Activated CD4-positive, alpha-beta T cell treated with anti-CD3 and anti-CD28 coated beads, Interleukin-2, amount 50 U/mL, for 48 hours (primary cell): ENCODE results near the gene GASK1A.
"Not testable (repeated sequence)": the region's sequence is repeated elsewhere in the genome, so short reads cannot be mapped to it uniquely, and the experiment has no call there.

Experiments used
- DNase-seq, 2 experiments: peaks; one replicate each; pipeline ENCODE4 v3.0.0-alpha.2; 2020

GASK1A gene

DNA sequence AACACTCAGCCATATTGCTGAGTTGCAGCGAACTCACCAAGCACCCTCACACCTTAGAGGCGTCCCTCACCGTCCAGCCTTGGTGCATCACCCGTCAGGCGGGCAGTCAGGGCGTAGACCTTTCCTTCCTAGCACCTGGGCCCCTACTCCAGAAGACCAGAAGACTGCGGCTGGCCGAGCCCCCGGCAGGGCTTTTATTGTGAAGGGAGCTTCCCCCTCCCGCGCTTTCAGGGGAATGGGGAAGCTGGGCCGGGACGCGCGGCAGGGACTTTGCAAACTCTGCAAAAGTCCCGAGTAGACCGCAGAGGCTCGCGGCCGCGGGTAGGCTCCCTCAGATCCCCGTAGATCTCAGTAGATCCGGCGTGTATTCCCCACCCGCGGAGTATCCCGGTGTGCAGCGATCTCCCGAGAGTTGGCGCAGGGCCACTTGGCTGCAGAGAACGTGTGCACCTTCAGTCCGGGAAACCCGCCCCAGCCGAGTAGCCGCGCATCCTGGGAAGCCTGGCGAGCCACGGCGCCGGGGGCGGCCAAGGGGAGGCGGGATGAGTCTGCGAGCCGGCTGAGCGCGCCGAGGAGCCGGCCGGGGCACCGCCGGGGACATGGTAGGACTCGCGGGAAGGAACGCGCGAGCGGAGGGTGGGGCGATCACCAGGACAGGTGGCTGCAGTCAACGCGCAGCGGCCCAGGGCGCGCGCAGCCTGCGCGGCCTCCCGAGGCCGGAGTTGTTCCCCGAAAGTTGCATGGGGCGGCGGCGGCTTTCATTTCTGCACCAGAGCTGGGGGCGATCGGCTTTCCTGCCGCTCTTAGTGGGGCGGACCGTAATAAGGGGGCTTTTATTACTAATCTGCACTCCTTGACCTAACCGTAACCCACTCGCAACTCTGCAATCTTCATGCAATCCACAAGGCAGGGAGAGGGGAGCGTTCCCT is at the start of gene GASK1A:
GASK1A (plus strand) TSS at position 268 of the 929 bp plus-strand sequence; CDS start at position 600, 332 bp downstream.
- DNase-seq, result peak; percentile 24 to 38

DNA sequence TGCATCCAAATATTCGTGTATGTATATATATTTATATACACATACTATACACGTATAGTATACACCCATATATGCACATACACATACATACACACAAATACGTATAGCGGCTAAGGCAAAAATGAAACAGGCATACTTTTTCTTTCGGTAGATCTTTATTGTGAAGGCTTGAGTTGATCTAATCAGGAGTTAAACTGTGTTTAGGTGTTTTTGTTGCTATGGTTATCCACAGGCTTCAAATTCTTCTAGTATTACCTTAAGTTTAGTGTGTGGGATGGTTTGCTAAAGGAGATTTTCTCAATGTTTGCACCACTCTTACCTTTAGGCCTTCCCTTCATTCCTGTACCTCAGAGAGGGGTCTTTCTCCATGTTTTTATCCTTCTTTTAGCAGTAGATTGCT is 45.0 kb upstream of the GASK1A start:
- DNase-seq, result no peak

DNA sequence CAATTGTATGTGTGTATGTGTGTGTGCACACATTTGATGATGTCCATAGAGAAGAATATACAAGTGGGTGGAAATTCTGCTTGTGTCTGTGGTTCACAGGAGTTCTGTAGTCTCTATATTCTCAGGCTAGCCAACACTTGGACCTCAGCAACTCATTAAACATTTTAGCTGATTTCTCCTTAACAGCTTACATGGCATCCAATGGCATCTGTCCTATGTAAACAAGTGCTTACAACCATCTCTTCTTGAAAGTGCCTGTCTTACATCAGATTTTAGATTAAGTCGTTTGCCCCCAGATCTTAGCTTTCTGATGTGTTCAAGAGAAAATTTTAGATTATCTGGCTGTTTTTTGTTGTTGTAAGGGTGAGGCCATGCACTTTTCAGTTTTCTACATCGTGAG is 44.2 kb upstream of the GASK1A start:
- DNase-seq, result no peak

DNA sequence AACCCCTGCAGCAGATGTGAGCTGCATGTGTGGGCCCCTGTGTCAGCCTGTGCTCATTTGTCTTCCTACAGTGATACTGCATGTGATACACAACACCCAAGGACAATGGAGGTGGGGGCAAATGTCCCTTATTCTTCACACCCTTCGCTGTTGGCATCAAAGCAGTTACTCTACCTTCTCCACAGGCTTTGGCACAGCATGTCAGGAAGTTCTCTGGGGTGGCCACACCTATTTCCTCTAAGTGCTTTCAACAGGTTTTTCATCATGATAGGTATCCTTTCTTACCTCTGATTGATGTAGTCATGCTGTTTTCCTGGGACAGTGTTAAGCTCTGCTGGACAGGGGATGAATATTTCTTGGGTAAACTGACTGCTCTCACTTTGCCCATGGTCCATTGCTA is 43.6 kb upstream of the GASK1A start:
- no peak for DNase-seq

DNA sequence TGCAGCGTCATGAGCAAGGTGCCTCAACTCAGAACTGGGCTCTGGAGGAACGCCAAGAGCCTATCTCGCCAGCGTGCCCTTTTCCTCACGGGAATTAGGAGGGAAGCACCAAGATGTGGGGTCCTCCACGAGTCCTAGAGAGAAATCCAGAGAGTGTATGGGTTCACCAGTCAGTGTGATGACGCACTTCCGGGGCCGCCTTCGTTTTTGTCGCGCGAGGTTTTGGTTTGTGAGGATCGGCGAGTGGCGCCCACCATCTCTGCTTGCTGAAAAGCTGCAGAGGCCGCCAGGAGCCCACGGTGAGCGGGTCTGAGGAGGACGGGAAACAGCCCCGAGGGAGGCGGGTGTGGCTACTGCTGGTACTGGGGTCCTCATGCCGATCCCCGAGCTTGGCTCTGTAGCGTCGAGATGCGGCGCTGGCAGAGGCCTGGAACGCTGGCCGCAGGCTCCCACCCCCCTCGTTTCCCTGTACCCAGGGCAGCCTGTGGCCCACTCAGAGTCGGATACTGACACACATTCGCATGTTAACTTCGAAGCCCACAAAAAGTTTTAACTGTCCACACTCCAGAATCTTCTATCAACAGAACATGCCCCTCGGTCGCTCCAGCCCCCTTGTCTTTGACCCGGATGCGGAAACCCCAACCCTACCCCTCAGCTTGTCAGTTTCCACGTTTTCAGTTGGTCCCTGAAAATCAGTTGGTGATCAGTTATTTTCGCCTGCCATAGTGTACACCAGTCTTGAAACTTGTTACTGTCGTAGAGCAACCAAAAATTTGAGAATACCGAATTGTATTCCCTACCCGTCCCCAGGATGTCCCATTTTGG is 42.7 kb upstream of the GASK1A start:
- no peak for DNase-seq

DNA sequence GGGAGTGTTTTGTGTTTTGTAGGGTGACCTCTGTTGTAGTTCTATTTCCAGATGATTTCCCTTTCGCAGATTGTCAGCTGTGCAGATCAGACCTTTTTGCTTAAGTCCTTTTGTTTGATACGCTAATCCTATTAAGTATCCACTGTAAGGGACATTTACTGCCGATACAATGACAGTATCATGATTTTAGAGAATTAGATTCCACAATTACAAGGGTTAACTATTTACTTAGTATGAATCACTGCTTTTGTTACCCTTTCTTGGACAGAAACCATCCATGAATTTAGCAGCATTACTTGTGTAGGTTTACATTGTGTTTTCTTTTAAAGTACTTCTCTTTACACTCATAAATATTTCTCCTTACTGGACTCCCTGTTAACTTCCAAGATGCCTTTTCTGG is 41.8 kb upstream of the GASK1A start:
- DNase-seq, result no peak

DNA sequence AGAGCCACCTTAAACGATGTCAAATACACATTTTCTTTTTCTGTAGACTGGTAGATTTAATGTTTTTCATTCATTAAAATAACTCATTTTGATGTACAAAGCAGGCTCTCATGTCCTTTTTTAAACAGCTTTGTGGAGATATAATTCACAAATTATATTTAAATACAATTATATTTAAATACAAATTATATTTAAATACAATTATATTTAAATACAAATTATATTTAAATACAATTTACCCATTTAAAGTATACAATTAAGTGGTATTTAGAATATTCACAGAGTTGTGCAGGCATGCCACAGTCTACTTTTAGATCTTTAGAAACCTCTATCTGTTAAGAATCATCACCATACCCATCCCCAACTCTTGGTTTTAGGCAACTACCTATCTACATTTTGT is 36.4 kb upstream of the GASK1A start:
- no peak for DNase-seq

DNA sequence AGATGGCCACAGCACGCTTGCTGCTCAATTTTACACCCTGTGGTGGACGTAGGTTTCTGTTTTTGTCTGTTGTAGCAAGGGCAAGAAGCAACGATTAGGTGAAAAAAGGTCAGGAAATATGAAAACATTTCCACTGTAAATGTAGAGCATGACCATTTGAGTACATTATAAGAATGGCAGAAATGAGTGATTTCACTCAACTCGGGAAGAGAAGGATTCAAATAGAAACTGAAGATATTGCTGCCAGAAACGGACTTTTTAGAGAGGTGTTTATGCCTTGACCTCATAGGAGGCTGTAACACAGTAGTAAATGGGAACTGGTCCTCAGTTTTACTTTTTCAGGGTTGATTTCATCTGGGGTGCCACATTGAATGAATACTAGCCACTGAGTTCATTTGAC is 33.1 kb upstream of the GASK1A start:
- DNase-seq, result no peak

DNA sequence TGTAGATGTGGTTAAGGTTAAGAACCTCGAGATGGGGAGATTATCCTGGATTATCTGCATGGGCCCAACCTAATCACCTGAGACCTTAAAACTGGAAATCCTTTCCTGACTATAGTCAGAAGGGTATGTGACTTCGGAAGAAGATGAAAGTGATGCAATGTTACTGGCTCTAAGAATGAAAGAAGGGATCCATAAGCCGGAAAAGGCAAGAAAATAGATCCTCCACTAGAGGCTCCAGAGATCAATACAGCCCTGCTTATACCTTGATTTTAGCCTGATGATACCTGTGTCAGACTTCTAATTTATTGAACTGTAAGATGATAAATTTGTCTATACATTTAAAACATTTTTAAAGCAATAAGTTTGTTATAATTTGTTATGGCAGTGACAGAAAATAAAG is 21.5 kb upstream of the GASK1A start:
- DNase-seq, result no peak

DNA sequence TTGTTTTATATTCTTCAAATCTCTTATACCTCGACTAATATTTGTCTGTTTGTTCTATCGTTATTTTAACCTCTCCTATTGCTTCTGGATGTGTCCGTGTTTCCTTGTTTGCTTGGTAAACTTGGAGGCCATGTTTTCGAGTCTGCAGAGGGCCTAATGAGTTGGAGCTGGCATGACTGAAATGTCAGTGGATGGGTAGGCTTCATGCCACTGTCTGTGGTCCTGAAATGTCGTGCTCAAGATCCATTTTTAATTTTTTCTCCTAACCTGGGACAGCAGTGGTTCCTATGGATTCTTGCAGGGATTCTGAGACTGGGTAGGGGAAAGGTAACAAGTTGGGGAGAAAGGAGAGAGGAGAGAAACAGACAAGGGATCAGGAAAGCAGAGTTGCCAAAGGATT is 18.8 kb upstream of the GASK1A start:
- DNase-seq, result no peak

DNA sequence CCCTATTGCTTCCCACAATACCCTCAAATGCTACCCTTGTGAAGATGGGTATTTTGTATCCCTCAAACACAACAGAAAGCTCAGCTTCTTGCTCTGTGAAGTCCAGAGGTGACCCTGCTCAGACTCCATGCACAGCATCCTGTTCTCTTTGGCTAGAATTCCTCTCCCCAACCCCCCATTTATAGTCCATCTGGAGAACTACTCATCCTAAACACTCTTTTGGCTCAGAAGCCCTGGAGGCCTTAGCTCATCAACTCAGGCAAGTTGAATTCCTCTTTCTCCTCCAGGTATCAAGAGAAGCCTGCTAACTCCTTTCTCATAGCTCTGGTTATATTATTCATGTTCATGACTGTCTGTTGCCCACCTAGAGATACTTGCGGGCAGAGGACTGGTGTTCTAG is 18.3 kb upstream of the GASK1A start:
- DNase-seq, result no peak

DNA sequence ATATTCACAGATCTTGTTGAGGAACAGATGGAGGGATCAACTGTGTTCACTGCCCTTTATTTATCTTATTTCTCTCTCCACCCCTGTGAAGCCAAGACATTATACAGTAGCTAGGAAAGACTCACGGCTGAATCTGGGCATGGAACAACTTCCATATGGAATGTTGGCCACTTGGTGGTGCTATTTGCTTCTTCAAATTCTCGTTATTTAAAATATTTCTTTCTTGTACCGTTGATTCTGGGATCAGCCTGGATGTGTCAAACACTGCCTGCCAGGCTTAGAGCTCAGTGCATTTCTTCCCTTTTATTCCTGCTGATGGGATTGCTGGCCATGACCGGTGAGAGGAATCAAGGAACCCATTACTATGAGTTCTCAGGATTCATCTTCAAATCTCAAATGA is 17.5 kb upstream of the GASK1A start:
- peak in 1 of 2 experiments; percentile 26 for DNase-seq

DNA sequence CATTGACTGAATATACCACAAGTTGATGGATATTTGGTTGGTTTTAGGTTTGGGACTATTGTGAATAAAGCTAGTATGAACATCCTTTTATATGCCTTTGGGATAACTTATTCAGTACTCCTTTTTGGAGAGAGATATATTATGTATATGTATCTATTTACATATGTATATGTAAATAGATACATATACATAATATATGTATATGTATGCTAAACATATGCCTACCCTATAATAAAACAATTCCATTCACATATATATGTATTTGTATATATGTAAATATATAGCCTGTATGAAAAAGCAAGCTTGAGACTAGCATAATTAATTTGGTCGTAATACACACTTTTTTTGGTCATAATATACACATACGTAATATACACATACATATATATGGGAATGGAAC is 15.8 kb upstream of the GASK1A start:
- no peak for DNase-seq

DNA sequence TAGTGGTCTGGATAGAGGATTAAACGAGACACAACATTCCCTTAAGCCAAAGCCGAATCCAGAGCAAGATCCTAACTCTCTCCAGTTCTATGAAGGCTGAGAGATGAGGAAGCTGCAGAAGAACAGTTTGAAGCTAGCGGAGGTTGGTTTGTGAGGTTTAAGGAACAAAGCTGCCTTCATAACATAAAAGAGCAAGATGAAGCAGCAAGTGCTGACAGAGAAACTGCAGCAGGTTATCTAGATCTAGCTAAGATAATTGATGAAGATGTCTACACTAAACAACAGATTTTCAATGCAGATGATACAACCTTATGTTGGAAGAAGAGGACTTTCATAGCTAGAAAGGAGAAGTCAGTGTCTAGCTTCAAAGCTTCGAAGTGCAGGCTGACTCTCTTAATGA is 14.8 kb upstream of the GASK1A start:
- DNase-seq, result no peak

DNA sequence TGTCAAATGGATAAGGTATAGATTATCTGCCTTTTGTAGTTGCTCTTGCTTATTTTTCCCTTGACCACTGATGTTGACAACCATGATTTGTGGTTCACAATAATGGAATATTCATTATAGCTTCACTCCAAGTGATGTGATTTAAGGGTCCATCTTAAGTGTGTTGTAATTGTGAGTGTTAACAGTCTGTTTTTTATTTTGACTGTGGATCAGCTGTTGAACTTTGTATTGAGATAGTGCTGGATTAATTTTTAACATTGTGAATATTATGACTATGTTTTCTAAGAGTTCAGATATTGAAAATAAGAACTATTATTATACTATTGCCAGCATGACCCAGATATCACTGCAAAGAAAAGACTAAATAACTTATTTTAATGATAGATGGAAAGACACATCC is 8.6 kb upstream of the GASK1A start:
- DNase-seq, result no peak

DNA sequence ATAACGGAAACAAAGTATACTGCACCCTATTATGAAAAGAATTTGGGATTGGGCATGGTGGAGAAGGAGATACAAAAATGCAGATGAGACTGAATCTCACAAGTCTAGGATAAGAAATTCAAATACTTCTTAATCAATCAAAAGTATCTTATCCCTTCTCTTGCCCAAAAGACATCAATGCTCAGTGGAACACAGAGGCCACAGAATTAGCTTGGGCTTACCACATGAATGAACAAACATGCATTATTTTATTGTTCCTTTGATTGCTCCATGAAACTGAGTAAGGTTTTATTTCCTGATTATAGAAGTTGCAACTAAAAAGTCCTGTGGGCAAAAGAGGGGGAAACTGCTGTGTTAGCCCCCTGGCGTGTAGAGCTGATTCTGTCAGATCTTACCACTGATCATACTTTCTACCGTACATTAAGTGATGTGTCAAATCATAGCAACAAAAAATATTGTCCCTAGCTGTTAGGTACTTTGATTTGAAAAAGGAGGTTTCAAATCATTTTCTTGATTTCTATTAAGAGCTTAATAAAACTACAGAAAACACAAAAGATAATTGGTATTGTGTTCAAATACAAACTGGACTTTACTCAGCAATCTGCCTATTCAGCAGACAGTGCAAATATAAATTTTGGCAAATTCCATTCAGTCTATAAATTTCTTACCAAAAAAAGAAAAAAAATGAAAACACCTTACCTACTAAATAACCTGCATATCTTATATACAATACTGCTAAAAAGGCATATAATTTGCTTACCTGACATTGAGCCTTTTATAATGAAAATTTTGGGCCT is 7.9 kb upstream of the GASK1A start:
- DNase-seq, result no peak

DNA sequence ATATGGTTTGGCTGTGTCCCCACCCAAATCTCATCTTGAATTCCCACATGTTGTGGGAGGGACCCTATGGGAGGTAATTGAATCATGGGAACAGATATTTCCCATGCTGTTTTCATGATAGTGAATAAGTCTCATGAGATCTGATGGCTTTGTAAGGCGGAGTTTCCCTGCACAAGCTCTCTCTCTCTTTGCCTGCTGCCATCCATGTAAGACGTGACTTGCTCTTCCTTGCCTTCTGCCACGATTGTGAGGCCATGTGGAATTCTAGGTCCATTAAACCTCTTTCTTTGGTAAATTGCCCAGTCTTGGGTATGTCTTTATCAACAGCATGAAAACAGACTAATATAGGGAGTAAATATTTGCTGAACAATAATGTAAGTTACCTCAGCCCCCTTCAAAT is 4.2 kb upstream of the GASK1A start:
- DNase-seq, result not testable (repeated sequence)

DNA sequence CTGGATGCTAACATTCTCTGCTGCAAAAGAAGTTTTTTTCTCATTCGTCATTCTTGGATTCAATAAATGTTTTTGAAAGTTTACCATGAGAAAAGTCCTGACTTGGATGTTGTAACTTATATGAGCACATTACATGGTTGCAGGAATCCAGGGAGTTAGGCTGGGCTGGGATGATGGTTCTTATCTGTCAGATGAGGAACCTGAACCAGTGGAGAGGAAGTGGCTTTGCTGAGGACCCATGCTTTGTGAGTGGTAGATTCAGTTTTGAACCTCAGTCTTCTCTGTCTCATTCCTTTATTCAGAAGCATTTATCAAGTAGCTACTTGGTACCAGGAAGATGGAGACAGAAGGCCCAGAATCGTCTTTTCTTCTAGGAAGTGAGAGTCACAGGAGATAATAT is 3.7 kb upstream of the GASK1A start:
- no peak for DNase-seq

DNA sequence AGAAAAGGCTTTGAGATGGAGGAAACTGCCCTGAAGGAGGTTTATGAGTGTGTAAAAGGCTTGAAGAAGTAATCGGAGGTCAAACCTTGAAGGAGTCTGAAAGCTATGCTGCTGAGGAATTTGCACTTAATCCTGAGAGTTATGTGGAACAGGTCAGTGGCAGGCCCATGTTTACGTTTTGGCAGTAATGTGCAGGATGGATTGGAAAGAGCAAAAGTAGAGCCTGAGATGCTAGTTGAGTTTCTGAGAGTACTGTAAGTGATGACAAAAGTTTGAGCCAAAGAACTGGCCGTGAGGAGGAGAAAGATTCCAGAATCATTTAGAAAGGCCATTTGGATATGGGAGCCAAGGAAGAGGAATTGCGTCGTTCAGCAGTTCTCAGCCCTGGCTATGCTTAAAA is 3.2 kb upstream of the GASK1A start:
- DNase-seq, result no peak

DNA sequence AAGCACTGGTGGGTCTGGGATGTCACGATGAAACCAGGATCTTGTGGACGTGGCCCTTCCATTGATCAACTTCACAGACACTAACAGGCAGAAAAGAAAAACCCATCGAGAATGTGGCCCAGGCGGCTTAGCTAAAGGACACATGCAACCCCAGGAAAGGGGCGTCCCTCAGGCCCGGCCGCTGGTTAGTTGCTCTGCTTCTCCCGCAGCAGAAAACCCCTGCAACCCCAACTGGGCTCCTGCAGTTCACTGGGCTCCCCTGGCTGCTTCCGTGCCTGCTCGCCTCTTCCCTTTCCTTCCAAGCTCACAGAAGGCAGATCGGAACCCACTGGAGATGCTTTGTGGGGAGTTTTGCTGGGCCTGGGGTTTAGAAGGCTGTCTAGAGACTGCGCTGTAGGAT is 1.1 kb downstream of the GASK1A start:
- DNase-seq, result no peak

DNA sequence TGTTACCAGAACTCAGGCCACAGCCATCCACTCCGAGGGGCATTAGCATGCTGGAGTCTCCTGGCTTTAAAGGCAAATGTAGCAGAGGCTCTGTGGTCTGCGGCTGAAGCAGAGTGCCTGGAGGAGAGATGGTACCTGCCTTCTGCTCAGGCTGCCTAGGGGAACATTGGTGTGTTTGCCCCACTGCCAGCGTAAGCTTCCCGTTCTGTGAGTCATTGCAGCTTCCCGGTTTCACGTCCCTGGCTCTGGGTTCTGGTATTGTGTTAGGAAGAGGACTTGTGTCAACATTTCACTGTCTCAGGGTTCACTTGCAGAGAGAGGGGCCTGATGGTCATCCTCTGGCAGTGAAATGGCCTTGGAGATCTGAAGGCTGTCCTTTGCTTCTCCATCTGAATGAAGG is 1.8 kb downstream of the GASK1A start:
- no peak for DNase-seq

DNA sequence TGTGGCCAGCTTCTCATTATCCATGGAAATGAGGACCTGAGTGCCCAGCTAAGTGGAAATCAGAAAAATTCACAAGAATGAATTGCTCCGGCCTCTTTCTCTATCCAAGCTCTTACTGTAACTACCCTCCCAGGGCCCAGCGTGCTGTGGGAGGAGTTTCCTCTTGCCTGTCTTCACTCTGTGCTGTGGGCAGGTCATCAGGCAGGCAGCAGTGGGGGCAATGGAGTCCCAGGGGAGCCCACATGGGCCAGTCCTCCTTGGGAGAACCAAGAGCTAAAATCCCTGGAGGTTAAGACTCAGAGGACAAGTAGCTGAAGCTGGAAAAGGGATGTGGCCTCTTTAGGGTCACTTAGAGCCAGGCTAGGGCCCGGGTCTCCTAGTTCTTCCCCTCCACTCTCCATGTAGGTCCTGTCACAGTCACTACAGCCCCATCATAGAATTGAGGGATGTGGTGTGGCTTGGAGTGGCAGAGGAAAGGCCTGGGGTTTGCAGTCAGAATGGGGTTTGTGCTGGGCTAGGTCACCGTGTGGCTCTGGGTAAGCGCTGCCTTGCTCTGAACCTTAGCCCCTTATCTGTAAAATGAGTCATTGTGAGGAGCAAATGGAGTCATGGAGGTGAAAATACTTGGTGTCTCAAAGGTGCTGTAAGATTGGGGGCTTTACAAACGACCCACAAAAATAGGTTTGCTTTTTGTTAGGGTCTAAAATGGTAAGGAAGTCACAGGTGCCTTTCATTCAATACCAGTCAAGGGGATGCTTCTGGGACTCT is 3.7 kb downstream of the GASK1A start:
- DNase-seq, result no peak
